SH-SY5Y (cell line): ENCODE results near the gene IFNG.

Experiments used
- GATA2 ChIP-seq: IDR thresholded peaks from 2 replicates; pipeline ENCODE4 v1.6.1; 2011; ENCODE audit warnings: mild to moderate bottlenecking, low read depth, low read length
- GATA3 ChIP-seq: IDR thresholded peaks from 2 replicates; pipeline ENCODE4 v1.6.1; 2011; ENCODE audit warnings: low read depth, mild to moderate bottlenecking, low read length, moderate library complexity

DNA sequence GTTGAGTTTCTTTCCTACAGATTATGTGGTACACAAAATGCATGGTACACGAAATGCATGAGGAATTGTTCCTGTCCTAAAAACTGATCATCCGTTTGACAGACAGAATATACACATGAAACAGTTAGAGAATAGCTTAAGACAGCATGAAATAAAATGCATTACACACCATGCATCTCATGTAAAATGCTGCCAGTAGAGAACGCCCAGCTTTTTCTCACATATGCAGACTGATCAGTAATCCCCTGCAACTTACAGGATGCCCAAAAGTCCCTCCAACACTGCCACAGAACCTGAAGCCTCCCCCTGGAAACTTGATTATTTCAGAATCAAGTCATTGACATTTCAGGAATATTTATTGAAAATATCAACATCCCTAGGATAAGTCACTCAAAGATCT, 24.0 kb downstream of the IFNG start:
- TF ChIP-seq GATA3, result no peak
- TF ChIP-seq GATA2, result no peak
